DOHH2 (cell line): ENCODE data around the gene ELK4.

ENCODE experiments used
- H3F3A ChIP-seq: fragments of 200-600 bp; sonication (generic), shearing (Covaris generic); 2 replicates; pipeline ENCODE4 v1.6.0; 2016; ENCODE audit warnings: antibody characterized with exemption, mild to moderate bottlenecking; ENCODE audit not compliant: control insufficient read depth, insufficient read depth
- H3K27ac ChIP-seq: fragments of 200-600 bp; sonication (generic); 2 replicates; pipeline ENCODE4 v1.5.1; 2014; ENCODE audit warnings: low read depth, mild to moderate bottlenecking, low read length, moderate library complexity
- H3K27me3 ChIP-seq: fragments of 200-600 bp; sonication (generic); 2 replicates; pipeline ENCODE4 v1.6.1; 2014; ENCODE audit warnings: mild to moderate bottlenecking, low read length, mixed read lengths; ENCODE audit not compliant: control insufficient read depth
- H3K36me3 ChIP-seq: fragments of 200-600 bp; sonication (generic); 2 replicates; pipeline ENCODE4 v1.6.1; 2014; ENCODE audit warnings: mild to moderate bottlenecking, low read length, moderate library complexity, mixed read lengths; ENCODE audit not compliant: control insufficient read depth
- H3K4me1 ChIP-seq: fragments of 200-600 bp; sonication (generic); 2 replicates; pipeline ENCODE4 v1.6.1; 2014; ENCODE audit warnings: mild to moderate bottlenecking, low read length, mixed read lengths; ENCODE audit not compliant: control insufficient read depth
- H3K4me2 ChIP-seq: fragments of 200-600 bp; sonication (generic); 2 replicates; pipeline ENCODE4 v1.6.0; 2014; ENCODE audit warnings: mild to moderate bottlenecking, low read length, moderate library complexity
- H3K4me3 ChIP-seq: fragments of 200-600 bp; sonication (generic); 2 replicates; pipeline ENCODE4 v1.5.1; 2014; ENCODE audit warnings: mild to moderate bottlenecking, low read length, mixed read lengths
- H3K79me2 ChIP-seq: fragments of 200-600 bp; sonication (generic); 2 replicates; pipeline ENCODE4 v1.6.1; 2014; ENCODE audit warnings: mild to moderate bottlenecking, low read length, mixed read lengths; ENCODE audit not compliant: control insufficient read depth
- H3K9me2 ChIP-seq: fragments of 200-600 bp; sonication (generic); replicated peaks from 2 replicates; pipeline ENCODE4 v1.6.1; 2014; ENCODE audit warnings: mild to moderate bottlenecking, low read length, mixed read lengths; ENCODE audit not compliant: control insufficient read depth
- H3K9me3 ChIP-seq: fragments of 200-600 bp; sonication (generic); 2 replicates; pipeline ENCODE4 v1.6.1; 2014; ENCODE audit warnings: antibody characterized with exemption, low read length, mixed read lengths; ENCODE audit not compliant: control insufficient read depth, insufficient read depth
- H4K20me1 ChIP-seq: fragments of 200-600 bp; sonication (generic); 2 replicates; pipeline ENCODE4 v1.6.0; 2014; ENCODE audit warnings: low read depth, mild to moderate bottlenecking, antibody characterized with exemption, low read length, moderate library complexity; ENCODE audit not compliant: control insufficient read depth, insufficient read depth
- CTCF ChIP-seq: fragments of 200-600 bp; sonication (generic); IDR thresholded peaks from one replicate; pipeline ENCODE4 v1.5.1; 2014; ENCODE audit warnings: antibody characterized with exemption, mild to moderate bottlenecking, low read depth, low read length; ENCODE audit not compliant: poor library complexity, severe bottlenecking
- EZH2phosphoT487 ChIP-seq: fragments of 200-600 bp; sonication (generic); IDR thresholded peaks from 2 replicates; pipeline ENCODE4 v1.6.1; 2017; ENCODE audit warnings: borderline replicate concordance, mild to moderate bottlenecking, antibody characterized with exemption, low read length, moderate library complexity, mixed read lengths

Gene ELK4

GRCh38 chr1:205620269-205620668 is 11.5 kb downstream of the ELK4 start:
- Histone ChIP-seq H3K27ac (no peak overlapping the region), H3K36me3 (peaks cover 96% of the 10 kb centered on the region)

GRCh38 chr1:205619376-205619775 is 12.4 kb downstream of the ELK4 start:
- peaks cover 6% of the 10 kb centered on the region; the same call in 1 of the 2 replicates for H3F3A ChIP-seq
- no peak overlapping the region for H3K4me2 ChIP-seq
- H3K4me3 ChIP-seq, result no peak overlapping the region
- H3K27ac ChIP-seq, result no peak overlapping the region
- no peaks in the 10 kb centered on the region for H3K9me2 ChIP-seq
- no peaks in the 10 kb centered on the region for H3K27me3 ChIP-seq
- no peaks in the 10 kb centered on the region for H3K9me3 ChIP-seq
- TF ChIP-seq EZH2phosphoT487, result no peak
- no peak for TF ChIP-seq CTCF
- peaks cover 85% of the 10 kb centered on the region for H3K79me2 ChIP-seq
- H4K20me1 ChIP-seq, result peaks cover 6% of the 10 kb centered on the region; the same call in 1 of the 2 replicates
- H3K36me3 ChIP-seq, result peaks cover 94% of the 10 kb centered on the region
- H3K4me1 ChIP-seq, result peaks cover 14% of the 10 kb centered on the region

More at GRCh38 chr1:205620269-205620668, 11.5 kb downstream of the ELK4 start:
- H3K4me1 ChIP-seq, result peaks cover 8% of the 10 kb centered on the region
- no peak overlapping the region for H3K4me2 ChIP-seq
- H3K9me3 ChIP-seq, result no peaks in the 10 kb centered on the region
- H3K27me3 ChIP-seq, result no peaks in the 10 kb centered on the region
- H3K4me3 ChIP-seq, result no peak overlapping the region
- no peaks in the 10 kb centered on the region for H3K9me2 ChIP-seq
- TF ChIP-seq CTCF (no peak), EZH2phosphoT487 (no peak)
- peaks cover 87% of the 10 kb centered on the region for H3K79me2 ChIP-seq
- H4K20me1 ChIP-seq, result peaks cover 11% of the 10 kb centered on the region; the same call in 1 of the 2 replicates
- peaks cover 6% of the 10 kb centered on the region; the same call in 1 of the 2 replicates for H3F3A ChIP-seq

- H4K20me1 ChIP-seq, result no peaks in the 10 kb centered on the region
- H3K9me3 ChIP-seq, result no peaks in the 10 kb centered on the region
- no peaks in the 10 kb centered on the region for H3K9me2 ChIP-seq
- H3K4me1 ChIP-seq, result peaks cover 22% of the 10 kb centered on the region
- no peak overlapping the region for H3K4me3 ChIP-seq
- no peaks in the 10 kb centered on the region for H3K27me3 ChIP-seq
- H3K79me2 ChIP-seq, result peaks cover 83% of the 10 kb centered on the region
- no peak overlapping the region for H3K4me2 ChIP-seq
- no peak for TF ChIP-seq CTCF
- no peak for TF ChIP-seq EZH2phosphoT487
- H3K27ac ChIP-seq, result no peak overlapping the region
- peaks cover 93% of the 10 kb centered on the region for H3K36me3 ChIP-seq
- H3F3A ChIP-seq, result peaks cover 8% of the 10 kb centered on the region; the same call in 1 of the 2 replicates
Measured at GRCh38 chr1:205616563-205617293, 15.1 kb downstream of the ELK4 start.
